DLD1 (cell line): ENCODE data around the gene TMEM97.

Experiments
- in situ Hi-C: cut with HindIII; loops from 2 replicates; pipeline ENCODE4 v1.10.0; 2017; ENCODE audit warnings: low sequenced_read_pairs

Gene TMEM97

GRCh38 chr17:28363776-28364650 lies 45.0 kb downstream of the TMEM97 start:
- in situ Hi-C loops, result no loop called here

GRCh38 chr17:28364665-28365363 lies 45.8 kb downstream of the TMEM97 start, which contains the start of gene SEBOX:
Gene SEBOX, minus strand, starts transcription at chr17:28365199. Its CDS starts 48 bp downstream, at chr17:28365151.
- in situ Hi-C loops, result no loop called here

- in situ Hi-C loops, result no loop called here
Measured at GRCh38 chr17:28365487-28365886, 46.5 kb downstream of the TMEM97 start.

- in situ Hi-C loops, result no loop called here
Measured at GRCh38 chr17:28366605-28367004, 47.6 kb downstream of the TMEM97 start.

- in situ Hi-C loops, result no loop called here
Measured at GRCh38 chr17:28367641-28368305, 48.8 kb downstream of the TMEM97 start.

GRCh38 chr17:28368306-28368831 lies 49.4 kb downstream of the TMEM97 start:
- in situ Hi-C loops, result no loop called here

- in situ Hi-C loops, result no loop called here
Measured at GRCh38 chr17:28368915-28369683, 50.1 kb downstream of the TMEM97 start.

GRCh38 chr17:28369684-28370034 lies 50.7 kb downstream of the TMEM97 start:
- in situ Hi-C loops, result no loop called here

GRCh38 chr17:28370035-28370743 lies 51.2 kb downstream of the TMEM97 start, which contains the start of gene VTN:
Gene VTN, minus strand, starts transcription at chr17:28370307. Its CDS starts 104 bp downstream, at chr17:28370203.
- in situ Hi-C loops, result no loop called here

GRCh38 chr17:28370744-28371103 lies 51.7 kb downstream of the TMEM97 start:
- in situ Hi-C loops, result no loop called here

GRCh38 chr17:28371245-28372202 lies 52.5 kb downstream of the TMEM97 start, which contains the start of gene SARM1:
Gene SARM1, plus strand, starts transcription at chr17:28371694. Its CDS starts 339 bp downstream, at chr17:28372033.
- in situ Hi-C loops, result no loop called here

GRCh38 chr17:28372203-28372944 lies 53.4 kb downstream of the TMEM97 start:
- in situ Hi-C loops, result no loop called here

GRCh38 chr17:28372945-28373274 lies 53.9 kb downstream of the TMEM97 start:
- in situ Hi-C loops, result no loop called here
